Tibial nerve (tissue), 4 donors: ENCODE data around the gene FMN2. TPM values are rescaled to one million over a fixed set of nuclear protein-coding genes. Genes with fewer than 3 reads are reported as not detected.

ENCODE experiments used
- DNase-seq, 2 donors: peaks; one replicate each; pipeline ENCODE4 v3.0.0-alpha.2; 2019; ENCODE audit warnings: low spot score in 2 of 2
- H3K27ac ChIP-seq, 4 donors: fragments of 200-600 bp; sonication (generic) in 3 of 4; one replicate each; pipeline ENCODE4 v1.5.1; 2017 to 2019; ENCODE audit warnings: mild to moderate bottlenecking in 1 of 4
- H3K27me3 ChIP-seq, 2 donors: fragments of 200-600 bp; sonication (generic) in 1 of 2; one replicate each; pipeline versions ENCODE4 v1.5.1 to v1.6.0; 2017 to 2019
- H3K36me3 ChIP-seq, 3 donors: fragments of 200-600 bp; sonication (generic); one replicate each; pipeline ENCODE4 v1.5.1; 2018 to 2019
- H3K4me1 ChIP-seq, 4 donors: fragments of 200-600 bp; sonication (generic) in 3 of 4; one replicate each; pipeline ENCODE4 v1.5.1; 2017 to 2019
- H3K4me3 ChIP-seq, 4 donors: fragments of 200-600 bp; sonication (generic) in 3 of 4; one replicate each; pipeline ENCODE4 v1.5.1; 2017 to 2019; ENCODE audit warnings: mild to moderate bottlenecking in 1 of 4, moderate library complexity in 1 of 4
- H3K9me3 ChIP-seq, 4 donors: fragments of 200-600 bp; sonication (generic) in 3 of 4; one replicate each; pipeline ENCODE4 v1.5.1; 2017 to 2019
- CTCF ChIP-seq, 5 experiments: fragments of 200-600 bp in 3 of 5; fragments of 450-650 bp in 2 of 5; sonication (generic) in 3 of 5; IDR thresholded peaks; one replicate each; pipeline ENCODE4 v1.5.1; 2016 to 2019; ENCODE audit warnings: antibody characterized with exemption in 5 of 5, mild to moderate bottlenecking in 3 of 5, moderate library complexity in 2 of 5
- EP300 ChIP-seq, 2 donors: sonication (generic); formaldehyde crosslinking; IDR thresholded peaks; one replicate each; pipeline ENCODE4 v1.6.1; 2017; ENCODE audit warnings: antibody characterized with exemption in 2 of 2, mild to moderate bottlenecking in 1 of 2
- POLR2A ChIP-seq, 2 donors: fragments of 450-650 bp; IDR thresholded peaks; one replicate each; pipeline ENCODE4 v1.6.1; 2017; ENCODE audit warnings: antibody characterized with exemption in 2 of 2, mild to moderate bottlenecking in 2 of 2, moderate library complexity in 2 of 2
- WGBS, 2 donors: methylation state at CpG; one replicate each; pipeline ENCODE4 v1.1.5; 2018; 5-methylcytosine and 5-hydroxymethylcytosine counted together
- total RNA-seq, 4 donors: library from RNA; depleted of rRNA; stranded (reverse); fragments of >200 nt; gene quantifications; one replicate each; pipeline ENCODE4 v1.1.0, GENCODE V29; 2016

Gene FMN2
- total RNA-seq, 4 donors from 2014 or later = 16.7 to 24.9 (median 24.4) TPM

- no peaks in the 10 kb centered on the region for H3K36me3 ChIP-seq
- no peaks in the 10 kb centered on the region for H3K27me3 ChIP-seq
- H3K27ac ChIP-seq = peak overlapping the region in 2 of 4 donors; percentile 0 to 26
- no peaks in the 10 kb centered on the region for H3K9me3 ChIP-seq
- no peak for DNase-seq
- no peak overlapping the region for H3K4me3 ChIP-seq
- TF ChIP-seq EP300 (IDR thresholded peaks at IDR 0.05) (no peak), CTCF (IDR thresholded peaks at IDR 0.05) (no peak), POLR2A (IDR thresholded peaks at IDR 0.05) (no peak)
- 63 to 69% methylated on average over 15 to 16 of the region's 16 CpGs for WGBS, 2 donors
- H3K4me1 ChIP-seq = peaks cover 0 to 23% (median 6%) of the 10 kb centered on the region in 4 donors
These were observed 25.4 kb downstream of the FMN2 start for GRCh38 chr1:240116831-240117769.

GRCh38 chr1:240117930-240118329 lies 26.2 kb downstream of the FMN2 start:
- H3K27ac ChIP-seq = peak overlapping the region in 1 of 4 donors; percentile 0
- H3K4me1 ChIP-seq = peaks cover 0 to 23% (median 6%) of the 10 kb centered on the region in 4 donors
- DNase-seq = no peak
- no peak overlapping the region for H3K4me3 ChIP-seq
- no peaks in the 10 kb centered on the region for H3K27me3 ChIP-seq
- TF ChIP-seq CTCF (IDR thresholded peaks at IDR 0.05) = no peak
- TF ChIP-seq POLR2A (IDR thresholded peaks at IDR 0.05) = no peak
- no peak for TF ChIP-seq EP300 (IDR thresholded peaks at IDR 0.05)
- no peaks in the 10 kb centered on the region for H3K9me3 ChIP-seq
- H3K36me3 ChIP-seq = no peaks in the 10 kb centered on the region
- 58 to 62% methylated on average over 3 of the region's 3 CpGs for WGBS, 2 donors

- Histone ChIP-seq H3K4me1 (peaks cover 0 to 7% (median under 1%) of the 10 kb centered on the region in 4 donors), H3K27me3 (no peaks in the 10 kb centered on the region), H3K27ac (no peak overlapping the region), H3K36me3 (no peaks in the 10 kb centered on the region), H3K9me3 (no peaks in the 10 kb centered on the region), H3K4me3 (no peak overlapping the region)
- TF ChIP-seq CTCF (IDR thresholded peaks at IDR 0.05) = no peak
- no peak for TF ChIP-seq POLR2A (IDR thresholded peaks at IDR 0.05)
- no peak for TF ChIP-seq EP300 (IDR thresholded peaks at IDR 0.05)
- DNase-seq = no peak
- WGBS, 2 donors = 50 to 60% methylated on average over 20 of the region's 20 CpGs
These were observed 31.2 kb downstream of the FMN2 start for GRCh38 chr1:240122639-240123613.

- H3K36me3 ChIP-seq = no peaks in the 10 kb centered on the region
- no peak overlapping the region for H3K27ac ChIP-seq
- no peaks in the 10 kb centered on the region for H3K4me1 ChIP-seq
- TF ChIP-seq POLR2A (IDR thresholded peaks at IDR 0.05) = no peak
- no peak for TF ChIP-seq CTCF (IDR thresholded peaks at IDR 0.05)
- TF ChIP-seq EP300 (IDR thresholded peaks at IDR 0.05) = no peak
- H3K9me3 ChIP-seq = no peaks in the 10 kb centered on the region
- no peak overlapping the region for H3K4me3 ChIP-seq
- no peaks in the 10 kb centered on the region for H3K27me3 ChIP-seq
- DNase-seq = no peak
- 86% methylated on average over 6 of the region's 6 CpGs for WGBS, 2 donors
These were observed 35.1 kb downstream of the FMN2 start for GRCh38 chr1:240126821-240127220.
